ENCODE results near the gene STAB1.

Gene STAB1

DNA sequence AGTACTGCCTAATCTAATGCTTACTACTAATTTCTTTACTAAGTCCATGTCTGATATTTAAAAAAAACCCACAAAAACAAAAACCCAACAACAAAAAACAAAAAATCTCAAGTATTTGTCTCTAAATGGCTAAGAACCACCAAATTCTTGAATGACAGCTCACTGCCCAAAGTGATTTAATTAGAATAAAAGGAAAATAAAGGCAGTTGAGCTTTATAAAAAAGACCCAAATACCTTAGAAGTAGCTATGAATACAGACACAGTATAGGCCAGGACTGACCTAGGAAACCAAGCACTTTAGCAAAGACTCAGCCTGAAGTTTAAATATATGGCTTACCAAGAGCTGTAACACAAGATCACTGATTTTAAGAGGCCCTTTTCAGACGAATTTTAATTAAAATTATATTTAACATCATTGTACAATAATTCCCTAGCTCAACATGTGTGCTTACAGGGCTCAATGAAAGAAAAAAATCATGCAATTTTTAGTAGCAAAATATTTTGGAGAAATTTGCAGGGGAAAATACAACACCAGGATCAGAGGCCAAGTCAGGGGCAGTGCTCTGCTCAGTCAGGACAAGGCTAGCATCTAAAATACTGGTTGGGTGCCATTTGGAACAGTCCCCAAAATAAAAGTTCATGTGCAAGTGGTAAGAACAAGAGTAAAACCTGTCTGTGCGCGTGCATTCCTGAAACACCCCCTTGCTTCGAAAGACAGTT, 66.0 kb downstream of the STAB1 start:
- Histone ChIP-seq H3K9ac (ENCODE audit: low read length) (no peak overlapping the region), H3K27me3 (ENCODE audit: control insufficient read depth, insufficient read depth, low read length) (no peaks in the 10 kb centered on the region), H3K9me3 (ENCODE audit: control insufficient read depth, low read depth, low read length) (no peaks in the 10 kb centered on the region), H3K27ac (ENCODE audit: low read length) (no peak overlapping the region), H3K36me3 (ENCODE audit: control insufficient read depth, low read depth, low read length) (peaks cover 61% of the 10 kb centered on the region), H3K4me1 (ENCODE audit: control insufficient read depth, low read depth, low read length) (no peaks in the 10 kb centered on the region), H3K4me3 (ENCODE audit: low read length) (no peak overlapping the region)

DNA sequence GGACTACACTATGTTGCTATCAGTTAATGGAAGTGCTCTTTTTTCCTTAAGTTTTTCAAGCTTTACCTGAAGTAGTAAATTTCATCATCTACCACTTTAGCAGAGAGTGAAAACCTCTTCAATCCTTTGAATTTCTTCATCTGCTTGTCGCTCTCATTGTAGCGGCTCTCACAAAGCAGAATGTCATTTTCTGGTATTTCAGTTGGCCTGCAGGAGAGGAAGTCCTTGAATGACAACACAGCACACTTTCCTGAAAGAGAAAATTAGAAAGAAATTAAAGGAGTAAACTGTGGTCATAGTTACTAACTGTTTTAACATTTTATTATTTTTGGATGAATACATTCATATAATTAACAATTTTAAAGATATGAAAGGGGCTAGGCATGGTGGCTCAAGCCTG, 68.8 kb downstream of the STAB1 start:
- H3K4me3 ChIP-seq (ENCODE audit: low read length), result no peak overlapping the region
- no peaks in the 10 kb centered on the region for H3K4me1 ChIP-seq (ENCODE audit: control insufficient read depth, low read depth, low read length)
- no peak overlapping the region for H3K9ac ChIP-seq (ENCODE audit: low read length)
- H3K27me3 ChIP-seq (ENCODE audit: control insufficient read depth, insufficient read depth, low read length), result no peaks in the 10 kb centered on the region
- no peaks in the 10 kb centered on the region for H3K9me3 ChIP-seq (ENCODE audit: control insufficient read depth, low read depth, low read length)
- H3K27ac ChIP-seq (ENCODE audit: low read length), result no peak overlapping the region
- H3K36me3 ChIP-seq (ENCODE audit: control insufficient read depth, low read depth, low read length), result peaks cover 46% of the 10 kb centered on the region

DNA sequence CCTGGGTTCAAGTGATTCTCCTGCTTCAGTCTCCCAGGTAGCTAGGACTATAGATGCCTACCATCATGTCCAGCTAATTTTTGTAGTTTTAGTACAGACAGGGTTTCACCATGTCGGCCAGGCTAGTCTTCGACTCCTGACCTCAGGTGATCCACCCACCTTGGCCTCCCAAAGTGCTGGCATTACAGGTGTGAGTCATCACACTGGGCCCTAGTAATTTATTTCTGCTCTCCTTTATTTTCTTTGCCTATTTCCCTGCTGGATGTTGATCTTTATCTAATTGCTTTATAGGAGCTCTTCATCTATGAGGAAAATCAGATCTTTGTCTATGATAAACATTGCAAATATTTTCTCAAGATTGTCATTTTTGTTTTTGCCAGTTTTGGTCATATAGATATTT, 72.9 kb downstream of the STAB1 start:
- Histone ChIP-seq H3K9me3 (ENCODE audit: control insufficient read depth, low read depth, low read length) (no peaks in the 10 kb centered on the region), H3K4me3 (ENCODE audit: low read length) (no peak overlapping the region), H3K9ac (ENCODE audit: low read length) (no peak overlapping the region), H3K27ac (ENCODE audit: low read length) (no peak overlapping the region), H3K27me3 (ENCODE audit: control insufficient read depth, insufficient read depth, low read length) (no peaks in the 10 kb centered on the region), H3K4me1 (ENCODE audit: control insufficient read depth, low read depth, low read length) (no peaks in the 10 kb centered on the region), H3K36me3 (ENCODE audit: control insufficient read depth, low read depth, low read length) (peaks cover 14% of the 10 kb centered on the region)

DNA sequence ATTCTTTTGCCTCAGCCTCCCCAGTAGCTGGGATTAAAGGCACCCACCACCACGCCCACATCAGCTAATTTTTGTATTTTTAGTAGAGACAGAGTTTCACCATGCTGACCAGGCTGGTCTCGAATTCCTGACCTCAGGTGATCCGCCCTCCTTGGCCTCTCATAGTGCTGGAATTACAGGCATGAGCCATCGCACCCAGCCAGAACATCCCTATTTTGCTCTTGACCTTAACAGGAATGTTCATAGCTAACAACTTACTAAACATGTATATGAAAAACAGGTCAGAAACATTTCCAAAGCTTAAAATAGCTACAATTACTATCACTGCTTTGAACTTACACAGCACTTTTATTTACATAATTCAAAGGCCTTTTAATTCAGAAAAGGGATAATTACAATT, 74.9 kb downstream of the STAB1 start:
- Histone ChIP-seq H3K4me3 (ENCODE audit: low read length) (no peak overlapping the region), H3K4me1 (ENCODE audit: control insufficient read depth, low read depth, low read length) (no peaks in the 10 kb centered on the region), H3K36me3 (ENCODE audit: control insufficient read depth, low read depth, low read length) (peaks cover 14% of the 10 kb centered on the region), H3K27ac (ENCODE audit: low read length) (no peak overlapping the region), H3K9ac (ENCODE audit: low read length) (no peak overlapping the region), H3K9me3 (ENCODE audit: control insufficient read depth, low read depth, low read length) (no peaks in the 10 kb centered on the region), H3K27me3 (ENCODE audit: control insufficient read depth, insufficient read depth, low read length) (no peaks in the 10 kb centered on the region)

DNA sequence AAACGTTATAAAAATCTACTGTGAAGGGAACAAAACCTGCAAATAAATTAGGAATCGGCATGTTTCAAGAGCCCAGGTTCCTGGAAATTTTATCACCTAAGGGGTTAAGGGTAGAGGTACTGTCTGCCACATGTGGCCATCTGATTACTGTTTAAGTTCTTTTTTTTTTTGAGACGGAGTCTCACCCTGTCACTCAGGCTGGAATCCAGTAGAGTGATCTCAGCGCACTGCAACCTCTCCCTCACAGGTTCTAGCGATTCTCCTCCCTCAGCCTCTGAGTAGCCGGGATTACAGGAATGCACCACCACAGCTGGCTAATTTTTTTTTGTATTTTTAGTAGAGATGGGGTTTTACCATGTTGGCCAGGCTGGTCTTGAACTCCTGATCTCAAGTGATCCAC, 77.1 kb downstream of the STAB1 start:
- Histone ChIP-seq H3K4me3 (ENCODE audit: low read length) (no peak overlapping the region), H3K27ac (ENCODE audit: low read length) (no peak overlapping the region), H3K27me3 (ENCODE audit: control insufficient read depth, insufficient read depth, low read length) (no peaks in the 10 kb centered on the region), H3K9me3 (ENCODE audit: control insufficient read depth, low read depth, low read length) (no peaks in the 10 kb centered on the region), H3K9ac (ENCODE audit: low read length) (no peak overlapping the region), H3K4me1 (ENCODE audit: control insufficient read depth, low read depth, low read length) (no peaks in the 10 kb centered on the region), H3K36me3 (ENCODE audit: control insufficient read depth, low read depth, low read length) (peaks cover 25% of the 10 kb centered on the region)

Data from iPS-18a (cell line).